OCI-LY7 (cell line): ENCODE results near the gene ZNF512. TPM values are rescaled to one million over a fixed set of nuclear protein-coding genes. Genes with fewer than 3 reads are reported as not detected.

Experiments used
- BruUV-seq: library from RNA; stranded (reverse); fragments of 400-500 nt; replicated peaks from 2 replicates; lab custom pipeline; 2021; lab: Mats Ljungman, UMichigan
- CTCF ChIA-PET: fragments of 300-600 bp; sonication (Branson Sonifier 250); formaldehyde crosslinking; loops from one replicate; lab custom pipeline; 2022; ENCODE audit warnings: antibody characterized with exemption; ENCODE audit not compliant: unreplicated experiment; lab: Charles Lee
- POLR2A ChIA-PET: fragments of 300-600 bp; sonication (Branson Sonifier 250); formaldehyde crosslinking; loops from one replicate; lab custom pipeline; 2022; ENCODE audit warnings: antibody characterized with exemption; lab: Charles Lee
- DNase-seq: peaks from one replicate; pipeline ENCODE4 v3.0.0-alpha.2; 2015; ENCODE audit warnings: low spot score
- H2AFZ ChIP-seq: fragments of 200-600 bp; sonication (generic), shearing (Covaris generic); 2 replicates; pipeline ENCODE4 v1.6.1; 2014; ENCODE audit warnings: mild to moderate bottlenecking, antibody characterized with exemption, low read length, moderate library complexity
- H3K27ac ChIP-seq: fragments of 200-600 bp; sonication (generic); 2 replicates; pipeline ENCODE4 v1.5.1; 2014; ENCODE audit warnings: mixed run types, low read depth, mild to moderate bottlenecking, moderate library complexity, low read length, inconsistent platforms; ENCODE audit not compliant: poor library complexity, severe bottlenecking
- H3K36me3 ChIP-seq: fragments of 200-600 bp; sonication (generic); 2 replicates; pipeline ENCODE4 v1.6.1; 2014; ENCODE audit warnings: mild to moderate bottlenecking, antibody characterized with exemption, low read length, moderate library complexity, mixed read lengths; ENCODE audit not compliant: insufficient read depth
- H3K4me1 ChIP-seq: fragments of 200-600 bp; sonication (generic); 2 replicates; pipeline ENCODE4 v1.5.1; 2014; ENCODE audit warnings: mild to moderate bottlenecking, low read length; ENCODE audit not compliant: insufficient read depth, poor library complexity, severe bottlenecking
- H3K4me2 ChIP-seq: fragments of 200-600 bp; sonication (generic); 2 replicates; pipeline ENCODE4 v1.6.1; 2014; ENCODE audit warnings: mild to moderate bottlenecking, low read length
- H3K4me3 ChIP-seq: fragments of 200-600 bp; sonication (generic); 2 replicates; pipeline ENCODE4 v1.5.1; 2014; ENCODE audit warnings: mild to moderate bottlenecking, low read depth, low read length; ENCODE audit not compliant: poor library complexity, severe bottlenecking
- H3K79me2 ChIP-seq: fragments of 200-600 bp; sonication (generic); 2 replicates; pipeline ENCODE4 v1.6.1; 2016; ENCODE audit warnings: low read depth, mild to moderate bottlenecking, low read length, moderate library complexity, mixed read lengths; ENCODE audit not compliant: insufficient read depth
- H3K9me2 ChIP-seq: fragments of 200-600 bp; sonication (generic); 2 replicates; pipeline ENCODE4 v1.6.1; 2016; ENCODE audit warnings: mild to moderate bottlenecking, low read length, mixed read lengths; ENCODE audit not compliant: insufficient read depth
- H3K9me3 ChIP-seq: fragments of 200-600 bp; sonication (generic); 2 replicates; pipeline ENCODE4 v1.6.1; 2014; ENCODE audit warnings: mild to moderate bottlenecking, mixed run types, low read length, mixed read lengths
- H4K20me1 ChIP-seq: fragments of 200-600 bp; sonication (generic); 2 replicates; pipeline ENCODE4 v1.6.1; 2014; ENCODE audit warnings: mild to moderate bottlenecking, antibody characterized with exemption, low read length, moderate library complexity, mixed read lengths; ENCODE audit not compliant: insufficient read depth
- EZH2phosphoT487 ChIP-seq: fragments of 200-600 bp; sonication (generic); IDR thresholded peaks from 2 replicates; pipeline ENCODE4 v1.6.1; 2018; ENCODE audit warnings: low read depth, borderline replicate concordance, mild to moderate bottlenecking, mixed run types, antibody characterized with exemption, low read length, moderate library complexity, mixed read lengths
- intact Hi-C: fragments of 100-400 bp; cut with micrococcal nuclease; formaldehyde crosslinking; loops from one replicate; pipeline ENCODE4 v1.10.0; 2022; ENCODE audit not compliant: unreplicated experiment
- total RNA-seq, 2 experiments: library from RNA; depleted of rRNA in 1 of 2; stranded (reverse); fragments of >200 nt in 1 of 2; shearing (Covaris generic) in 1 of 2; gene quantifications; 2 replicates each; pipeline ENCODE4 v1.2.3, GENCODE V29; 2014 to 2022
- TF ChIP-seq, protein P1 (sequence below): fragments of 200-600 bp; sonication (generic); conservative IDR thresholded peaks from 2 replicates; pipeline ENCODE4 v1.5.1; 2014; ENCODE audit warnings: mild to moderate bottlenecking, antibody characterized with exemption, low read length, moderate library complexity, mixed read lengths

The ZNF512 gene
- total RNA-seq, 2 experiments from 2014 or later, result 40.7 to 57.8 TPM

DNA sequence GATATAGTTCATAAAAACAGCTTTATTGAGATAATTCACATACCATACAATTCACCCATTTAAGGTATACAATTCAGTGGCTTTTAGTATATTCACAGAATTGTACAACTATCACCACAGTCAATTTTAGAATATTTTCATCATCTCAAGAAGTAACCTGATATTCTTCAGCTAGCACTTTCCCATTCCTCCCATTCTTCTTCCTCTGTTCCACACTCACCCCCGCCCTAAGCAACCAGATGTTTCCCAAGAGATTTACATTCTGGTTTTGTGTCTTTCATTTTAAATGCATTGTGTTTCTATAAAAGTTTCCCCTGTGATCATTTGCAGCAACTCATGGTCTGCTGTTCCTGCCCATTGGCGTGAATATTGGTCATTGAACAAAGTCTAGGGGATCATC lies 51.4 kb downstream of the ZNF512 start:
- no peak for DNase-seq
- H3K4me3 ChIP-seq, result no peak overlapping the region
- POLR2A ChIA-PET, result interaction anchor here (0.6 to 1.4 kb wide), 2 partner anchors 12 to 147 kb away, joined by 3 read pairs; no protein-coding TSS in a partner anchor
- no peak overlapping the region for H3K27ac ChIP-seq
- peaks cover 7% of the 10 kb centered on the region; the same call in 1 of the 2 replicates for H3K79me2 ChIP-seq
- no peaks in the 10 kb centered on the region for H3K9me2 ChIP-seq
- no peaks in the 10 kb centered on the region for H4K20me1 ChIP-seq
- intact Hi-C loops, result no loop called here
- H3K4me2 ChIP-seq, result no peak overlapping the region
- H3K4me1 ChIP-seq, result peaks cover 7% of the 10 kb centered on the region
- no TSS peak for BruUV-seq
- H3K36me3 ChIP-seq, result peaks cover 82% of the 10 kb centered on the region
- TF ChIP-seq, protein P1, sequence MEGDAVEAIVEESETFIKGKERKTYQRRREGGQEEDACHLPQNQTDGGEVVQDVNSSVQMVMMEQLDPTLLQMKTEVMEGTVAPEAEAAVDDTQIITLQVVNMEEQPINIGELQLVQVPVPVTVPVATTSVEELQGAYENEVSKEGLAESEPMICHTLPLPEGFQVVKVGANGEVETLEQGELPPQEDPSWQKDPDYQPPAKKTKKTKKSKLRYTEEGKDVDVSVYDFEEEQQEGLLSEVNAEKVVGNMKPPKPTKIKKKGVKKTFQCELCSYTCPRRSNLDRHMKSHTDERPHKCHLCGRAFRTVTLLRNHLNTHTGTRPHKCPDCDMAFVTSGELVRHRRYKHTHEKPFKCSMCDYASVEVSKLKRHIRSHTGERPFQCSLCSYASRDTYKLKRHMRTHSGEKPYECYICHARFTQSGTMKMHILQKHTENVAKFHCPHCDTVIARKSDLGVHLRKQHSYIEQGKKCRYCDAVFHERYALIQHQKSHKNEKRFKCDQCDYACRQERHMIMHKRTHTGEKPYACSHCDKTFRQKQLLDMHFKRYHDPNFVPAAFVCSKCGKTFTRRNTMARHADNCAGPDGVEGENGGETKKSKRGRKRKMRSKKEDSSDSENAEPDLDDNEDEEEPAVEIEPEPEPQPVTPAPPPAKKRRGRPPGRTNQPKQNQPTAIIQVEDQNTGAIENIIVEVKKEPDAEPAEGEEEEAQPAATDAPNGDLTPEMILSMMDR, result no peak
- TF ChIP-seq EZH2phosphoT487, result no peak
- CTCF ChIA-PET, result no interaction called here
- no peaks in the 10 kb centered on the region for H3K9me3 ChIP-seq
- no peak overlapping the region for H2AFZ ChIP-seq

DNA sequence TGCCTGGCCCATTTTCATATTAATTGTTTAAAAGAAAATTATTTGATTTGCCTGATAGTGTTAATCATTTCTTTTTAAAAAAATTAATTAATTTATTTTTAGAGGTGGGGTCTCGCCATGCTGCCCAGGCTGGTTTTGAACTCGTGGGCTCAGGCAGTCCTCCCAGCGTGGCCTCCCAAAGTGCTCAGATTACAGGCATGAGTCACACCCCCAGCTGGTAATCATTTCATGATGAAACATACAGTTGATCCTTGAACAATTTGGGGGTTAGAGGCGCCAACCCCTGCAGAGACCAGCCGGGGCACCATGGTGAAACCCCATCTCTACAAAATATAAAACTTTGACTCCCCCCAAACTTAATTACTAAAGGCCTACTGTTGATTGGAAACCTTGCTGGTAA lies 53.9 kb downstream of the ZNF512 start:
- H3K4me1 ChIP-seq, result no peaks in the 10 kb centered on the region
- BruUV-seq, result no TSS peak
- no peaks in the 10 kb centered on the region for H3K9me2 ChIP-seq
- no peak for TF ChIP-seq EZH2phosphoT487
- TF ChIP-seq, protein P1, result no peak
- POLR2A ChIA-PET, result no interaction called here
- no peak overlapping the region for H3K27ac ChIP-seq
- DNase-seq, result no peak
- H3K36me3 ChIP-seq, result peaks cover 88% of the 10 kb centered on the region
- H4K20me1 ChIP-seq, result no peaks in the 10 kb centered on the region
- H3K9me3 ChIP-seq, result no peaks in the 10 kb centered on the region
- no peak overlapping the region for H3K4me3 ChIP-seq
- H3K4me2 ChIP-seq, result no peak overlapping the region
- no peak overlapping the region for H2AFZ ChIP-seq
- H3K79me2 ChIP-seq, result no peaks in the 10 kb centered on the region
- CTCF ChIA-PET, result no interaction called here
- intact Hi-C loops, result no loop called here

DNA sequence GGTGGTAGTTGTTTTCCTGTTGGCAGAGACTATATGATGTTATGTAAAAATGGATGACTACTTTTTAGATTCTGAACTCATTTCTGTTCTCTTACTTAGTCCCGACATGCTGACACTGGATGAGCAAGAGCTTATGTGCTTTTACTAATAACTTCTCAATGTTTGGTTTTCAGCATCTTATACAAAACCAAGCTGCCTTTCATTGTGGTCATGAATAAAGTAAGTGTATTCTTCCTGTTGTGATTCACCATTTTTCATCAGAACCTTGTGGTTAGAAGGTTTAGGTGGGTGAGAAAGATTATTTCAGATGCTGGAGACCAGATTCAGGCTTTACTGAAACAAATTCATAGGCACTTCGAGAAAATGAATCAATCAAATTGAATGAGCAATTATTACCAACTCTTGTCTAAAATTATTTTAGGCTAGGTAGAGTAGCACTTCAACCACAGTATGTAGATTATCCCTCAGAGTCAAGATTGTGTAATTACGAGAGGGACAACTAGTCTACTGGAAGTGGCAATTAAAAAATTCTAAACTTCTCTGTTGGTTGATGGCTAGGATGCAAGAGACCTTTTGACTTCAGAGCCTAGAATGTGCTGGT lies 55.3 kb downstream of the ZNF512 start:
- H3K4me2 ChIP-seq, result no peak overlapping the region

More for the DNA sequence above, 55.3 kb downstream of the ZNF512 start:
- Histone ChIP-seq H3K9me3 (no peaks in the 10 kb centered on the region), H3K79me2 (no peaks in the 10 kb centered on the region), H3K9me2 (no peaks in the 10 kb centered on the region), H4K20me1 (no peaks in the 10 kb centered on the region), H3K27ac (no peak overlapping the region), H3K4me3 (no peak overlapping the region), H3K36me3 (peaks cover 83% of the 10 kb centered on the region), H3K4me1 (no peaks in the 10 kb centered on the region), H2AFZ (no peak overlapping the region)
- POLR2A ChIA-PET, result interaction anchor here (1.0 kb wide), 1 partner anchor 10 kb away, joined by 4 read pairs; no protein-coding TSS in a partner anchor
- DNase-seq, result no peak
- CTCF ChIA-PET, result no interaction called here
- TF ChIP-seq, protein P1, result no peak
- no peak for TF ChIP-seq EZH2phosphoT487
- no TSS peak for BruUV-seq
- intact Hi-C loops, result no loop called here
